IPS-18a (cell line): Measurements from ENCODE around the gene ATP6V1F.
"Not testable (repeated sequence)": the region's sequence is repeated elsewhere in the genome, so short reads cannot be mapped to it uniquely, and the experiment has no call there.

Source experiments
- H3K27ac ChIP-seq: one replicate; pipeline ENCODE4 v1.5.1; 2013; ENCODE audit warnings: low read length
- H3K27me3 ChIP-seq: one replicate; pipeline ENCODE4 v1.6.1; 2013; ENCODE audit warnings: mild to moderate bottlenecking, low read length; ENCODE audit not compliant: control insufficient read depth, insufficient read depth
- H3K36me3 ChIP-seq: one replicate; pipeline ENCODE4 v1.6.1; 2013; ENCODE audit warnings: low read depth, low read length; ENCODE audit not compliant: control insufficient read depth
- H3K4me1 ChIP-seq: one replicate; pipeline ENCODE4 v1.6.1; 2013; ENCODE audit warnings: low read depth, low read length; ENCODE audit not compliant: control insufficient read depth
- H3K4me3 ChIP-seq: one replicate; pipeline ENCODE4 v1.5.1; 2013; ENCODE audit warnings: low read length
- H3K9ac ChIP-seq: one replicate; pipeline ENCODE4 v1.6.1; 2013; ENCODE audit warnings: mild to moderate bottlenecking, low read length, moderate library complexity
- H3K9me3 ChIP-seq: one replicate; pipeline ENCODE4 v1.6.1; 2013; ENCODE audit warnings: low read depth, low read length; ENCODE audit not compliant: control insufficient read depth

ATP6V1F gene

GRCh38 chr7:128906001-128906765, 43.5 kb downstream of the ATP6V1F start:
- Histone ChIP-seq H3K27me3 (peaks cover 24% of the 10 kb centered on the region), H3K4me3 (no peak overlapping the region), H3K4me1 (peaks cover 15% of the 10 kb centered on the region), H3K9ac (no peak overlapping the region), H3K36me3 (no peaks in the 10 kb centered on the region), H3K9me3 (no peaks in the 10 kb centered on the region), H3K27ac (no peak overlapping the region)

- no peak overlapping the region for H3K4me3 ChIP-seq
- peaks cover 20% of the 10 kb centered on the region for H3K4me1 ChIP-seq
- no peaks in the 10 kb centered on the region for H3K36me3 ChIP-seq
- H3K27ac ChIP-seq, result no peak overlapping the region
- no peak overlapping the region for H3K9ac ChIP-seq
- H3K27me3 ChIP-seq, result peaks cover 24% of the 10 kb centered on the region
- H3K9me3 ChIP-seq, result no peaks in the 10 kb centered on the region
Observed at GRCh38 chr7:128906766-128907559, 44.3 kb downstream of the ATP6V1F start.

DNA sequence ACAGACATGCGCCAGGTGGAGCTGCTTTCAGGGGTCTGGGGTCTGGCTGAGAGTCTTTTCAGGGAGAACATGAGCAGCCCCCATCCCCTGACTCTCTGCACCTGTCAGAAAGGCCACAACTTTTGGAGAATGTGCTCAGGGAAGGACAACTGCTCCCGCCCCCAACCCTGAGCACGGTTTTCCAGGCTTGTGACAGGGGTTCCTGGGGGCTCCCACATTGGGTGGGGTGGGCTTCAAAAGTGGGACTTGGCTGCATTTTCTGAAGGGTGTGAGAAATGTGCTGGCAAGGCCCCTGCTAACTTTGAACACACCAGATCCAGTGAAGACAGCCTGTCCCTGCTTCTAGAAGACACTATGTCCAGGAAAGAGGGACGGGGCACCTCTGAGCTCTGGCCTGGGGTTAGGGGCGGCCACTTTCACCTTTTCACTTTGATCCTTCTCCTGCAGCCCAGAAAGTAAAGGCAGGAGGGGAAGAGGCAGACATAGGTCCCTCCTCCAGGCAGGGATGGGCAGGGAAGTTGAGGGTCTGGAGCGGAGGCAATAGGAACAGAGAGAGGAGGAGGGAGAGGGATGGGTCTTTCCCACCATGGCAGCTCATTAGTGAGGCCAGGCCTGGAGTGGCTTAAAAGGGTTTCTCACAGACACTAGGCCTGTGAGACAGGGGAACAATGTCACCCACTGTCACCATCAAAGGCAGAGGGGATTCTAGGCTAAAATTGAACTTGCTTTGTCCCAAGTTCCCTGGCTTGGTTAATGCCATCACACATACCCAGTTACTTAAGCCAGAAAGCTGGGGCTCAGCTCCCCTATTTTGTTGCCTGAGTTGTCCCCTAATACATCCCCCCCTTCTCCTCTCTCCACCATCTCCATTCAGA, 46.3 kb downstream of the ATP6V1F start:
- Histone ChIP-seq H3K27ac (no peak overlapping the region), H3K36me3 (no peaks in the 10 kb centered on the region), H3K4me3 (peak overlapping the region; percentile 72), H3K9ac (no peak overlapping the region), H3K9me3 (no peaks in the 10 kb centered on the region), H3K27me3 (peaks cover 24% of the 10 kb centered on the region), H3K4me1 (peaks cover 23% of the 10 kb centered on the region)

DNA sequence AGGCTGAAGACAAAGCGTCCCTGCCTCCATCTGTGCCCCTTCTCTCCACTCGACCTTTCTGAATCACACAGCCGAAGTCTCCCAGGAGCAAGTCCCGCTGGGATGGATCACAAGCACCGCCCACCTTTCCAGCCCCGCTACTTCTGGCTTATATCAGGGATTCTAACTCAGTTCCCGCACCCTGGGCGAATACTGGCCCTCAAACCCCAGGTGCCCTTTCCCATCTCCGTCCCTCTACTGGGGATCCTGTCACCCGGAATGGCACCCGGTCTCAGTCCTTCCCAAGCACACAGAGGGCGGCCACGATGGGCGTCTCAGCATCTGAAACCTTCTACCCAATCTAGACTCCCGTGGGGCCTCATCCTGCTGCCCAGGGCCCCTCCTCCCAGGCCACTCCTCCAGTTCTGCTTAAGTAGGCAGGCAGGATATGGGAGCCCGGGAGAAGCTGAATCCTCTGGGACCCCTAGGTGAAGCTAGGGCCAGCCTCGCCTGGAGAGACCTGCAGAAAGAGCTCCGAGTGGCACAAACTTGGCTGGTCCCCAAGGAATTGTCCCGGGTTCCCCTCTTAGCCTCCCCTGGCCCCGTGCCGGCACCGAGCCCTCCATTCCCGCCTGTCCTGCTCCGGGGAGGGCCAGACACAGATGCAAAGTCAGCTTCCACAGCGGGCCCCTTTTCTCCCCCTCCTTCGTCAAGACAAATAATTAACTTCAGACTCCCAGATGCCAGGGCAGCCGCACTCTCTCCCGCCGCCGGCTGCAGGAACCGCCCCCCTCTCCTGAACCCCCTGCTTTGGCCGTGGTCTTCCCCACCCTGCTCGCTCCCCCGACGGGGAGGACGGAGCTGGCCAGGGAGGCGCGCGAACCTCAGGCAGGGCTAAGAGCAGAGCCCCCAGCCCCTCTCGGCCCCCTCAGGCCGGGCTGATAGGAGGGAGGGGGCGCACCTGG, 47.2 kb downstream of the ATP6V1F start:
- peak overlapping the region; percentile 9 for H3K9ac ChIP-seq
- H3K4me1 ChIP-seq, result peaks cover 26% of the 10 kb centered on the region
- H3K27ac ChIP-seq, result no peak overlapping the region
- H3K27me3 ChIP-seq, result peaks cover 24% of the 10 kb centered on the region
- peak overlapping the region; percentile 72 for H3K4me3 ChIP-seq
- no peaks in the 10 kb centered on the region for H3K9me3 ChIP-seq
- H3K36me3 ChIP-seq, result no peaks in the 10 kb centered on the region

DNA sequence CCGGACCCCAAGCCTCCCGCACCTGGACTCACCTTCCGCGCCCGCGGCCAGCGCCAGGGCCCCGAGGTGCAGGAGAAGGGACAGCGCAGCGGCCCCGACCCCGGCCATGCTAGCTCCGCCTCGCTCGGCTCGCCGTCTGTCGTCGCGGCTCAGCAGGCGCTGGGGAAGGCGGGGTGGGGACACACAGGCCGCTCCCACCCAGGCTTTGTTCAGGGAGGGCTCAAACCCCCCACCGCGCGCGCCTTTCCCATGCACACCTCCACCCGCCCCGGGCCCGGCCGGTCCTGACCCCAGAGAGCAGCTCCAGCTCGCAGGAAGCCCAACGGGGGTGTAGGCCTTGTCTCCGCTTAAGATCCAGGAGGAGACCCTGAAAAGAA, 47.9 kb downstream of the ATP6V1F start, which contains the start of gene KCP:
TSS of gene KCP (minus strand) at position 141 of the 377 bp plus-strand sequence. CDS start at position 108, 33 bp downstream.
- Histone ChIP-seq H3K4me1 (peaks cover 26% of the 10 kb centered on the region), H3K9me3 (no peaks in the 10 kb centered on the region), H3K27ac (no peak within 1 kb of the TSS), H3K4me3 (peak within 1 kb of the TSS; percentile 72), H3K9ac (peak within 1 kb of the TSS; percentile 9), H3K36me3 (no peaks in the 10 kb centered on the region), H3K27me3 (peaks cover 24% of the 10 kb centered on the region)

GRCh38 chr7:128911423-128912031, 48.9 kb downstream of the ATP6V1F start:
- H3K4me3 ChIP-seq, result no peak overlapping the region
- peaks cover 24% of the 10 kb centered on the region for H3K27me3 ChIP-seq
- H3K27ac ChIP-seq, result no peak overlapping the region
- H3K9ac ChIP-seq, result no peak overlapping the region
- peaks cover 26% of the 10 kb centered on the region for H3K4me1 ChIP-seq
- no peaks in the 10 kb centered on the region for H3K36me3 ChIP-seq
- no peaks in the 10 kb centered on the region for H3K9me3 ChIP-seq

DNA sequence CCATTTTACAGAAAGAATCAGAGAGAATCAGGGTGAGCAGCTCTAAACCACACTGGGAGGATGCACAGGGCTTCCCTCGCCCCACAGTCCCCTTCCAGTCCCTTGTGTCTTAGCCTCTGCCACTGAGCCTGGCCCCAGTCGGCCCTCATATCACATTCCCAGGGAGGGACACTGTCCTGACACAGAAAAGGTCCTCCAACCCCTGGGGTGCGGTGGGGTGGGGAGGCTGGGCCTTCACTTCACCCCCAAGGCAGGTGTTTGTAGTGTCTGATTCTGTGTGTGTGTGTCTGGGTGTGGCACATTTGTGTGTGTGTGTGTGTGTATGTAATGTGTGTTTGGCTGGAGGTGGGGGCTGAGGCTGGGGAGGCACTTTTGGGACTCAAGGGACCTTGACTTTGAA, 49.6 kb downstream of the ATP6V1F start:
- peaks cover 24% of the 10 kb centered on the region for H3K27me3 ChIP-seq

GRCh38 chr7:128912709-128913495, 50.2 kb downstream of the ATP6V1F start:
- H3K36me3 ChIP-seq, H3K9ac ChIP-seq, H3K27ac ChIP-seq, H3K9me3 ChIP-seq, H3K4me3 ChIP-seq: not testable (repeated sequence)
- Histone ChIP-seq H3K27me3 (peaks cover 24% of the 10 kb centered on the region), H3K4me1 (peaks cover 26% of the 10 kb centered on the region)

More for the DNA sequence above, 49.6 kb downstream of the ATP6V1F start:
- Histone ChIP-seq H3K4me3 (no peak overlapping the region), H3K27ac (no peak overlapping the region), H3K36me3 (no peaks in the 10 kb centered on the region), H3K9me3 (no peaks in the 10 kb centered on the region), H3K4me1 (peaks cover 26% of the 10 kb centered on the region), H3K9ac (no peak overlapping the region)

DNA sequence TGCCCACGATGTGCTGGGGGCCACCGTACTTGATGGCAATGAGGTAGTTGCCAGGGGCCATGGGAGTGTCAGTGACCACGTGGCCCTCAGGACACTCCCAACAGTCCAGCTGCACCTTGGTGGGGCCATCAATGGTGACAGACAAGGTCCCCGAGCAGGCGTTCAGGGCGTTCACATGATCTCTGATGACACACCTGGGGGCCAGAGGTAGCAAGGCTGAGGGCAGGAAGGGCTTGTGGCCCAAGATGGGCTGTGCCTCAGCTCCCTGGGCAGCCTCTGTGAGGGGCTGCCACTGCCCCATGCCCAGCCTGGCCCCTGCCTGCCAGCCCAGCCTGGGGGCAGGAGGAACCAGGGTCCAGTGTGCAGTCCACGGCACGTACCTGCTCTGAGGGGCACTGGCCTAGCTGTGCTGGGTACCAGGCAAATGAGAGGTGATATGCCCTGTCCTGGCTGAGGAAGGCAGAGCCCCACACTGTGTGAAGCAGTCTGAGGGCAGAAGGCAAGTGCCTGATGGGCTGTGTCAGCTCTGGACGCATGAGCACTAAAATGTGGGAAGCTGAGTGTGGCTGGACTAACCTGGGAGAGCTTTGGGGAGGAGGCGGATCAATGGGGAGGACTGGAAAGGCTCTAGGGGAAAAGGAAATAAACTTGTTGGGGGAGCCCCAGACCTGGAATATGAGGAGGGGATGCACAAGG, 51.4 kb downstream of the ATP6V1F start:
- no peaks in the 10 kb centered on the region for H3K9me3 ChIP-seq
- H3K36me3 ChIP-seq, result no peaks in the 10 kb centered on the region
- peaks cover 20% of the 10 kb centered on the region for H3K27me3 ChIP-seq
- H3K4me1 ChIP-seq, result peaks cover 22% of the 10 kb centered on the region
- H3K27ac ChIP-seq, result no peak overlapping the region
- H3K4me3 ChIP-seq, result no peak overlapping the region
- no peak overlapping the region for H3K9ac ChIP-seq
